ENCODE measurements around the gene GSTA4.

GRCh38 chr6:53009511-53009910 is 14.4 kb upstream of the GSTA4 start:
- TF ChIP-seq CTCF (IDR thresholded peaks at IDR 0.05; ENCODE audit: extremely low read depth in 1 of 2, insufficient read depth in 1 of 2, low read depth in 1 of 2, low read length in 2 of 2) (no peak), POLR2AphosphoS5 (IDR thresholded peaks at IDR 0.05; ENCODE audit: insufficient read depth, low read depth, low read length) (no peak)

Data from endothelial cell of umbilical vein (primary cell).